Astrocyte of the cerebellum (primary cell): ENCODE results near the gene RBMY1E.
"Not testable (repeated sequence)": the region's sequence is repeated elsewhere in the genome, so short reads cannot be mapped to it uniquely, and the experiment has no call there.

ENCODE experiments used
- DNase-seq: peaks from one replicate; pipeline ENCODE4 v3.0.0-alpha.2; 2011; ENCODE audit warnings: low read depth
- H3K4me3 ChIP-seq: 2 replicates; pipeline ENCODE4 v1.5.1; 2011; ENCODE audit warnings: mild to moderate bottlenecking, low read depth, low read length, moderate library complexity
- in situ Hi-C: cut with HindIII; loops from 2 replicates; pipeline ENCODE4 v1.10.0; 2017; ENCODE audit warnings: low sequenced_read_pairs

Gene RBMY1E

GRCh38 chrY:21917932-21918331 lies at the start of gene RBMY1E:
RBMY1E (minus strand) TSS chrY:21918032; CDS start chrY:21916054, 1,978 bp downstream.
- in situ Hi-C loops, DNase-seq, H3K4me3 ChIP-seq: not testable (repeated sequence)

GRCh38 chrY:21894426-21894825 lies 23.4 kb downstream of the RBMY1E start, which contains the start of gene RBMY1D:
RBMY1D (minus strand) TSS chrY:21894526; CDS start chrY:21892513, 2,013 bp downstream.
- H3K4me3 ChIP-seq, DNase-seq, in situ Hi-C loops: not testable (repeated sequence)

- H3K4me3 ChIP-seq, DNase-seq, in situ Hi-C loops: not testable (repeated sequence)
Observed at GRCh38 chrY:21869407-21870076, 48.3 kb downstream of the RBMY1E start.
